ENCODE results near the gene ASPDH. TPM values are rescaled to one million over a fixed set of nuclear protein-coding genes. Genes with fewer than 3 reads are reported as not detected.

ASPDH gene
- total and polyA plus RNA-seq, 2 of the 4 experiments (the other 2 are of a cell fraction): not detected

DNA sequence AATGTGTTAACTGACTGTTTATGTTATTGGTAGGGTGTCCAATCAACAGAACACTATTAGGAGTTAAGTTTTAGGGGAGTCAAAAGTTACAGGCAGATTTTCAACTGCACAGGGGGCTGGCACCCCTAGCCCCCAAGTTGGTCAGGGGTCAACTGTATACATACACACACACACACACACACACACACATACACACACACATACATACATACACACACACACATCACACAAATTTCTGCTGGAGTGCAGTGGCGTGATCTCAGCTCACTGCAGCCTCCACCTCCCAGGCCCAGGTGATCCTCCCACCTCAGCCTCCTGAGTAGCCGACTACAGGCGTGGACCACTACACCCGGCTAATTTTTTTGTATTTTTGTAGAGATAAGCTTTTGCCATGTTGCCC lies 44.3 kb upstream of the ASPDH start:
- Histone ChIP-seq H2BK15ac (ENCODE audit: low read depth, low read length) (no peak overlapping the region), H2AK9ac (replicated peaks; ENCODE audit: low read depth, low read length, poor library complexity) (no peak overlapping the region), H4K20me1 (ENCODE audit: insufficient read depth, low read length) (no peaks in the 10 kb centered on the region), H3K9me3 (ENCODE audit: control insufficient read depth, insufficient read depth, low read length) (no peaks in the 10 kb centered on the region), H3K18ac (ENCODE audit: low read depth, low read length) (no peak overlapping the region), H2AFZ (replicated peaks; ENCODE audit: low read length, poor library complexity) (no peak overlapping the region), H3K14ac (replicated peaks; ENCODE audit: low read depth, low read length) (no peak overlapping the region), H2AK5ac (ENCODE audit: low read depth, low read length) (no peak overlapping the region), H3K36me3 (ENCODE audit: control insufficient read depth, insufficient read depth, low read length) (no peaks in the 10 kb centered on the region), H3K27me3 (ENCODE audit: control insufficient read depth, insufficient read depth, low read length) (peaks cover 21% of the 10 kb centered on the region), H2BK20ac (ENCODE audit: low read depth, low read length) (no peak overlapping the region), H2BK5ac (ENCODE audit: low read depth, low read length, poor library complexity, severe bottlenecking) (no peak overlapping the region), H2BK120ac (ENCODE audit: low read depth, low read length) (no peak overlapping the region), H4K91ac (ENCODE audit: insufficient read depth, low read depth, low read length) (no peak overlapping the region), H3K9ac (ENCODE audit: low read depth, low read length) (no peak overlapping the region), H3K4me1 (ENCODE audit: control insufficient read depth, insufficient read depth, low read length) (no peaks in the 10 kb centered on the region), H3K4ac (ENCODE audit: low read depth, low read length) (no peak overlapping the region), H3K79me1 (ENCODE audit: low read depth in 1 of 2, low read length in 2 of 2) (no peaks in the 10 kb centered on the region), H4K8ac (ENCODE audit: low read depth in 2 of 2, low read length in 2 of 2) (no peak overlapping the region), H3K23ac (ENCODE audit: low read depth, low read length) (no peak overlapping the region), H3K4me2 (ENCODE audit: low read depth, low read length) (no peak overlapping the region), H3K56ac (ENCODE audit: extremely low read depth, insufficient read depth, low read length) (no peak overlapping the region), H3K4me3 (ENCODE audit: insufficient read depth, low read depth, low read length) (no peak overlapping the region), H3K9me1 (ENCODE audit: insufficient read depth, low read length) (no peaks in the 10 kb centered on the region; the same call in 1 of the 2 replicates), H3K27ac (ENCODE audit: insufficient read depth, low read length) (no peak overlapping the region), H4K5ac (ENCODE audit: low read depth, low read length) (no peak overlapping the region)
- ChIA-PET POLR2A (ENCODE audit: unreplicated experiment) (no interaction called here), CTCF (interaction anchor here (0.5 kb wide), 1 partner anchor 18 kb away, joined by 4 read pairs; no protein-coding TSS in a partner anchor)
- no CpG with 5 or more reads among the region's 4 CpGs for WGBS, 2 experiments (ENCODE audit: extremely low coverage in 2 of 2, insufficient read length in 1 of 2)
- BruUV-seq (replicated peaks): no TSS peak
- intact Hi-C loops (cut with micrococcal nuclease): no loop called here
- in situ Hi-C loops (cut with MboI; ENCODE audit: low sequenced_read_pairs): no loop called here
- no peak for DNase-seq
- TF ChIP-seq POLR2A (IDR thresholded peaks at IDR 0.05; ENCODE audit: low read depth, low read length): no peak
- no peak for TF ChIP-seq FOS (IDR thresholded peaks at IDR 0.05; ENCODE audit: low read depth, low read length)
- TF ChIP-seq SMC3 (IDR thresholded peaks at IDR 0.05; ENCODE audit: low read depth, low read length): no peak
- no peak for TF ChIP-seq MXI1 (IDR thresholded peaks at IDR 0.05; ENCODE audit: borderline replicate concordance, low read depth, low read length)
- no peak for TF ChIP-seq CHD1 (IDR thresholded peaks at IDR 0.05; ENCODE audit: low read depth, low read length)
- TF ChIP-seq MAZ (IDR thresholded peaks at IDR 0.05; ENCODE audit: borderline replicate concordance, low read depth, low read length): no peak
- TF ChIP-seq, protein P1, sequence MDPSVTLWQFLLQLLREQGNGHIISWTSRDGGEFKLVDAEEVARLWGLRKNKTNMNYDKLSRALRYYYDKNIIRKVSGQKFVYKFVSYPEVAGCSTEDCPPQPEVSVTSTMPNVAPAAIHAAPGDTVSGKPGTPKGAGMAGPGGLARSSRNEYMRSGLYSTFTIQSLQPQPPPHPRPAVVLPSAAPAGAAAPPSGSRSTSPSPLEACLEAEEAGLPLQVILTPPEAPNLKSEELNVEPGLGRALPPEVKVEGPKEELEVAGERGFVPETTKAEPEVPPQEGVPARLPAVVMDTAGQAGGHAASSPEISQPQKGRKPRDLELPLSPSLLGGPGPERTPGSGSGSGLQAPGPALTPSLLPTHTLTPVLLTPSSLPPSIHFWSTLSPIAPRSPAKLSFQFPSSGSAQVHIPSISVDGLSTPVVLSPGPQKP (IDR thresholded peaks at IDR 0.05; ENCODE audit: borderline replicate concordance, low read depth, low read length): no peak
- TF ChIP-seq MAFK (IDR thresholded peaks at IDR 0.05; ENCODE audit: low read depth, low read length): no peak
- TF ChIP-seq NFE2L2 (IDR thresholded peaks at IDR 0.05; ENCODE audit: low read depth, low read length): no peak
- no peak for TF ChIP-seq BHLHE40 (IDR thresholded peaks at IDR 0.05; ENCODE audit: low read depth, low read length)
- TF ChIP-seq, protein P2, sequence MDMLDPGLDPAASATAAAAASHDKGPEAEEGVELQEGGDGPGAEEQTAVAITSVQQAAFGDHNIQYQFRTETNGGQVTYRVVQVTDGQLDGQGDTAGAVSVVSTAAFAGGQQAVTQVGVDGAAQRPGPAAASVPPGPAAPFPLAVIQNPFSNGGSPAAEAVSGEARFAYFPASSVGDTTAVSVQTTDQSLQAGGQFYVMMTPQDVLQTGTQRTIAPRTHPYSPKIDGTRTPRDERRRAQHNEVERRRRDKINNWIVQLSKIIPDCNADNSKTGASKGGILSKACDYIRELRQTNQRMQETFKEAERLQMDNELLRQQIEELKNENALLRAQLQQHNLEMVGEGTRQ (IDR thresholded peaks at IDR 0.05; ENCODE audit: low read depth, low read length): no peak
- TF ChIP-seq, protein P3, sequence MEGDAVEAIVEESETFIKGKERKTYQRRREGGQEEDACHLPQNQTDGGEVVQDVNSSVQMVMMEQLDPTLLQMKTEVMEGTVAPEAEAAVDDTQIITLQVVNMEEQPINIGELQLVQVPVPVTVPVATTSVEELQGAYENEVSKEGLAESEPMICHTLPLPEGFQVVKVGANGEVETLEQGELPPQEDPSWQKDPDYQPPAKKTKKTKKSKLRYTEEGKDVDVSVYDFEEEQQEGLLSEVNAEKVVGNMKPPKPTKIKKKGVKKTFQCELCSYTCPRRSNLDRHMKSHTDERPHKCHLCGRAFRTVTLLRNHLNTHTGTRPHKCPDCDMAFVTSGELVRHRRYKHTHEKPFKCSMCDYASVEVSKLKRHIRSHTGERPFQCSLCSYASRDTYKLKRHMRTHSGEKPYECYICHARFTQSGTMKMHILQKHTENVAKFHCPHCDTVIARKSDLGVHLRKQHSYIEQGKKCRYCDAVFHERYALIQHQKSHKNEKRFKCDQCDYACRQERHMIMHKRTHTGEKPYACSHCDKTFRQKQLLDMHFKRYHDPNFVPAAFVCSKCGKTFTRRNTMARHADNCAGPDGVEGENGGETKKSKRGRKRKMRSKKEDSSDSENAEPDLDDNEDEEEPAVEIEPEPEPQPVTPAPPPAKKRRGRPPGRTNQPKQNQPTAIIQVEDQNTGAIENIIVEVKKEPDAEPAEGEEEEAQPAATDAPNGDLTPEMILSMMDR (conservative IDR thresholded peaks at IDR 0.05; ENCODE audit: low read depth, low read length): no peak
- no peak for TF ChIP-seq CEBPB (IDR thresholded peaks at IDR 0.05; ENCODE audit: low read depth, low read length)
- TF ChIP-seq RAD21 (IDR thresholded peaks at IDR 0.05; ENCODE audit: low read length): no peak
- TF ChIP-seq RFX5 (IDR thresholded peaks at IDR 0.05; ENCODE audit: low read depth, low read length): no peak
- no peak for TF ChIP-seq RCOR1 (IDR thresholded peaks at IDR 0.05; ENCODE audit: insufficient replicate concordance, low read length)
- dilution Hi-C loops (cut with HindIII; ENCODE audit: low sequenced_read_pairs, unreplicated experiment): no loop called here
- no peak for ATAC-seq (ENCODE audit: low read depth)
